GM12878 (cell line): ENCODE measurements around the gene IFIT1. TPM values are rescaled to one million over a fixed set of nuclear protein-coding genes. Genes with fewer than 3 reads are reported as not detected.
A peak's percentile ranks its signal among the peaks of the same experiment; 100 is the strongest.

Experiments
- ATAC-seq: fragments of 200-7000 bp; cut with Tn5 transposase; 3 replicates; pipeline ENCODE4 v1.9.1; 2020; ENCODE audit warnings: mild to moderate bottlenecking, moderate library complexity
- BruUV-seq: library from RNA; stranded (reverse); fragments of 400-500 nt; replicated peaks from 2 replicates; lab custom pipeline; 2021; lab: Mats Ljungman, UMichigan
- CTCF ChIA-PET: fragments of 300-600 bp; sonication (Branson Sonifier 250); formaldehyde crosslinking; extraction: SDS; loops from one replicate; lab custom pipeline; 2021; ENCODE audit warnings: inconsistent platforms; lab: Yijun Ruan, JAX
- POLR2A ChIA-PET: fragments of 350-600 bp; formaldehyde crosslinking; extraction: SDS; loops from one replicate; lab custom pipeline; 2021; ENCODE audit warnings: inconsistent platforms; lab: Charles Lee
- RAD21 ChIA-PET: fragments of 300-600 bp; sonication (Branson Sonifier 250); formaldehyde crosslinking; loops from one replicate; lab custom pipeline; 2023; ENCODE audit warnings: antibody characterized with exemption; ENCODE audit not compliant: unreplicated experiment; lab: Charles Lee
- SMC1A ChIA-PET: fragments of 300-600 bp; sonication (Branson Sonifier 250); formaldehyde crosslinking; loops from one replicate; lab custom pipeline; 2023; ENCODE audit not compliant: unreplicated experiment, uncharacterized antibody; lab: Charles Lee
- DNase-seq: peaks from one replicate; pipeline ENCODE4 v3.0.0-alpha.2; 2011; ENCODE audit warnings: low read depth, low spot score
- FAIRE-seq: peaks from 3 replicates; lab custom pipeline; 2011; peaks lifted over from hg19 to GRCh38; lab: Jason Lieb, UNC
- H2AFZ ChIP-seq: 2 replicates; pipeline ENCODE4 v1.6.0; 2011; ENCODE audit warnings: low read depth, low read length, control low read depth; ENCODE audit not compliant: control insufficient read depth
- H3K27ac ChIP-seq: 2 replicates; pipeline ENCODE4 v1.5.1; 2011; ENCODE audit warnings: control low read depth; ENCODE audit not compliant: control insufficient read depth, insufficient read depth
- H3K27me3 ChIP-seq, 2 experiments: replicated peaks in 1 of 2; 2 replicates each; pipeline versions ENCODE4 v1.6.0 to v1.6.1; 2011; ENCODE audit warnings: low read length in 1 of 2; ENCODE audit not compliant: control insufficient read depth in 2 of 2, insufficient read depth in 2 of 2
- H3K36me3 ChIP-seq, 2 experiments: 2 replicates each; pipeline ENCODE4 v1.5.1; 2011; ENCODE audit warnings: low read length in 1 of 2; ENCODE audit not compliant: control insufficient read depth in 2 of 2, insufficient read depth in 2 of 2
- H3K4me1 ChIP-seq: 2 replicates; pipeline ENCODE4 v1.6.1; 2011; ENCODE audit warnings: mild to moderate bottlenecking, low read length, moderate library complexity, mixed read lengths; ENCODE audit not compliant: control insufficient read depth, insufficient read depth
- H3K4me2 ChIP-seq: 2 replicates; pipeline ENCODE4 v1.6.0; 2011; ENCODE audit warnings: control low read depth; ENCODE audit not compliant: control insufficient read depth, insufficient read depth
- H3K4me3 ChIP-seq: fragments of 200-600 bp; sonication (generic); 2 replicates; pipeline ENCODE4 v1.5.1; 2016
- H3K79me2 ChIP-seq: 2 replicates; pipeline ENCODE4 v1.6.0; 2011; ENCODE audit warnings: low read length; ENCODE audit not compliant: control insufficient read depth, insufficient read depth
- H3K9ac ChIP-seq: 2 replicates; pipeline ENCODE4 v1.8.0; 2011; ENCODE audit warnings: low read length, control low read depth, mixed read lengths; ENCODE audit not compliant: control insufficient read depth, insufficient read depth
- H3K9me3 ChIP-seq: replicated peaks from 3 replicates; pipeline ENCODE4 v1.5.1; 2011; ENCODE audit warnings: mild to moderate bottlenecking, low read length; ENCODE audit not compliant: control insufficient read depth, insufficient read depth
- H4K20me1 ChIP-seq: 2 replicates; pipeline ENCODE4 v1.6.0; 2011; ENCODE audit not compliant: control insufficient read depth, insufficient read depth
- BHLHE40 ChIP-seq, 2 experiments: fragments of 450-650 bp in 1 of 2; IDR thresholded peaks; 2 replicates each; pipeline ENCODE4 v1.6.1; 2011 to 2017; ENCODE audit warnings: low read depth in 2 of 2, borderline replicate concordance in 1 of 2, improper control_type of control experiment in 1 of 2, low read length in 1 of 2, mild to moderate bottlenecking in 1 of 2
- CREB1 ChIP-seq: IDR thresholded peaks from 2 replicates; pipeline ENCODE4 v1.6.1; 2012; ENCODE audit warnings: low read depth, mild to moderate bottlenecking, inconsistent platforms
- CREM ChIP-seq: IDR thresholded peaks from 2 replicates; pipeline ENCODE4 v1.6.1; 2014; ENCODE audit warnings: antibody characterized with exemption, low read depth
- EGR1 ChIP-seq, 2 experiments: IDR thresholded peaks; 1 replicate in 1 of 2; 2 replicates in 1 of 2; pipeline ENCODE4 v1.6.1; 2011 to 2012; ENCODE audit warnings: low read depth in 2 of 2, low read length in 2 of 2, borderline replicate concordance in 1 of 2, mild to moderate bottlenecking in 1 of 2, moderate library complexity in 1 of 2
- ESRRA ChIP-seq: IDR thresholded peaks from 2 replicates; pipeline ENCODE4 v1.6.1; 2012; ENCODE audit warnings: mild to moderate bottlenecking, low read length, improper control_type of control experiment
- JUNB ChIP-seq: IDR thresholded peaks from 2 replicates; pipeline ENCODE4 v1.6.1; 2016; ENCODE audit warnings: antibody characterized with exemption, mild to moderate bottlenecking
- KAT2A ChIP-seq: conservative IDR thresholded peaks from 2 replicates; pipeline ENCODE4 v1.6.1; 2011; ENCODE audit warnings: low read depth, low read length; ENCODE audit not compliant: control insufficient read depth
- MTA3 ChIP-seq: IDR thresholded peaks from 2 replicates; pipeline ENCODE4 v1.6.1; 2012; ENCODE audit warnings: low read length, inconsistent platforms, borderline replicate concordance
- SIN3A ChIP-seq: IDR thresholded peaks from 2 replicates; pipeline ENCODE4 v1.6.1; 2012; ENCODE audit warnings: low read depth, low read length, improper control_type of control experiment
- TCF7 ChIP-seq: IDR thresholded peaks from 2 replicates; pipeline ENCODE4 v1.6.1; 2014; ENCODE audit warnings: antibody characterized with exemption, borderline replicate concordance
- WGBS: methylation state at CpG from one replicate; pipeline ENCODE4 v1.1.6; 2016; ENCODE audit warnings: low lambda C conversion rate; ENCODE audit not compliant: insufficient replicate concordance, insufficient coverage; ENCODE audit errors: missing lambda C conversion rate; 5-methylcytosine and 5-hydroxymethylcytosine counted together
- in situ Hi-C: fragments of 300-500 bp; cut with MboI; formaldehyde crosslinking; loops from 9 replicates; pipeline ENCODE4 v1.14.3; 2018; ENCODE audit warnings: mixed read lengths
- intact Hi-C: fragments of 100-400 bp; cut with micrococcal nuclease; formaldehyde crosslinking; loops from one replicate; pipeline ENCODE4 v1.14.2; 2022; ENCODE audit not compliant: unreplicated experiment
- polyA plus RNA-seq, 11 experiments: library from polyadenylated mRNA; depleted of rRNA in 4 of 11; unstranded in 6 of 11; stranded (reverse) in 5 of 11; fragments of >200 nt; fragmentation: Nextera tagmentation in 4 of 11; fragmentation: Illumina TruSeq in 1 of 11; extraction: Ambion mirVana in 4 of 11; extraction: Trizol in 1 of 11; gene quantifications; 1 replicate in 1 of 11; 2 replicates in 10 of 11; pipeline versions ENCODE4 v1.2.1 to v1.2.3, GENCODE V29; 2011 to 2016; ENCODE audit warnings: inconsistent platforms in 2 of 11, missing spikeins in 2 of 11, low read depth in 1 of 11
- total RNA-seq, 4 experiments: library from RNA; depleted of rRNA in 3 of 4; stranded (reverse); fragments of >200 nt in 3 of 4; fragmentation: Illumina TruSeq in 1 of 4; extraction: Trizol in 1 of 4; gene quantifications; 2 replicates each; pipeline versions ENCODE4 v1.2.1 to v1.2.3, GENCODE V29; 2013 to 2021
- TF ChIP-seq, protein P1 (sequence below), 3 experiments: IDR thresholded peaks in 2 of 3; conservative IDR thresholded peaks in 1 of 3; 2 replicates each; pipeline ENCODE4 v1.5.1; 2011; ENCODE audit warnings: low read depth in 3 of 3, low read length in 3 of 3, mild to moderate bottlenecking in 3 of 3, control low read depth in 2 of 3, moderate library complexity in 2 of 3, inconsistent platforms in 1 of 3, mixed read lengths in 1 of 3; ENCODE audit not compliant: control insufficient read depth in 2 of 3, insufficient read depth in 1 of 3; ENCODE audit errors: extremely low read depth in 1 of 3
- TF ChIP-seq, protein P2 (sequence below): fragments of 450-650 bp; IDR thresholded peaks from 2 replicates; pipeline ENCODE4 v1.6.1; 2016; ENCODE audit warnings: mild to moderate bottlenecking, moderate library complexity, borderline replicate concordance

The IFIT1 gene
- total and polyA plus RNA-seq, 10 of the 15 experiments (the other 5 are each of a cell fraction or from before 2014, with no cell fraction given), result 13.9 to 37.2 (median 22.3) TPM

DNA sequence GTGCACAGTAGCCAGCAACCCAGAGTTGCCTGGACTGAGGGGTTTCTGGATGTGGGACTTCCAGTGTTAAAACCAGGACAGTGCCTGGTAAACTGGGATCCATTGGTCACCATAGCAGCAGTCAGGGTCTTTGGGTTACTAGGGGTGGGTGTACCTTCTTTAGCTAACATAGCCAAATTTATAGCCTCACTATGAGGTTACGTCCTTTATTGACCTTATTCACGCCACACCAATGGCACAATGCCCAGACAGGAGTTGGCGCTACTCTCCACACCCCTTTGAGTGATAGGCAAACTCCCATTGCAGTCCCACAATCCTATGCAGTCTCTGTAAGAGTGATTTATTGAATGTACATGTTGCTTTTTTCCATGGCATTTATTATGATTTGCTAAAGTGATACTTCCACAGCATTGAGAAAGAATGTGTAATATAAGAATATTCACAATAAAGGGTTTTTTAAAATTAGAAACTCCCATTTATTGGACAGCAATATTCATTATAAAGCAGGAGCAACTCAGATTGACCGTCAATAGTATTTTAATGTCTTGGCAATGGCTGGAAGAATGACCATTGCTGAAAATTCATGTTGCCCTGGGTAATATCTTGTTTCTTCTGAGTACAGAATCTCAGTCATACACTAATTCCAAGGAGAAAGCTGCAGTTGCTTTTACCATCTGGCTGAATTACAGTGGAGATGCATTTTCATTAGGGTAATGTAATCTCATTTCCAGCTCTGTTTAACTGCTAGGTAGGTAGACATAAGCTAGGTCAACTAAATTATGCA is 48.0 kb downstream of the IFIT1 start (continued):
- TF ChIP-seq CREM, result no peak
- no peak for TF ChIP-seq BHLHE40 (IDR thresholded peaks at IDR 0.05; ENCODE audit: borderline replicate concordance in 1 of 2, low read depth in 2 of 2, low read length in 1 of 2)
- TF ChIP-seq, protein P1, sequence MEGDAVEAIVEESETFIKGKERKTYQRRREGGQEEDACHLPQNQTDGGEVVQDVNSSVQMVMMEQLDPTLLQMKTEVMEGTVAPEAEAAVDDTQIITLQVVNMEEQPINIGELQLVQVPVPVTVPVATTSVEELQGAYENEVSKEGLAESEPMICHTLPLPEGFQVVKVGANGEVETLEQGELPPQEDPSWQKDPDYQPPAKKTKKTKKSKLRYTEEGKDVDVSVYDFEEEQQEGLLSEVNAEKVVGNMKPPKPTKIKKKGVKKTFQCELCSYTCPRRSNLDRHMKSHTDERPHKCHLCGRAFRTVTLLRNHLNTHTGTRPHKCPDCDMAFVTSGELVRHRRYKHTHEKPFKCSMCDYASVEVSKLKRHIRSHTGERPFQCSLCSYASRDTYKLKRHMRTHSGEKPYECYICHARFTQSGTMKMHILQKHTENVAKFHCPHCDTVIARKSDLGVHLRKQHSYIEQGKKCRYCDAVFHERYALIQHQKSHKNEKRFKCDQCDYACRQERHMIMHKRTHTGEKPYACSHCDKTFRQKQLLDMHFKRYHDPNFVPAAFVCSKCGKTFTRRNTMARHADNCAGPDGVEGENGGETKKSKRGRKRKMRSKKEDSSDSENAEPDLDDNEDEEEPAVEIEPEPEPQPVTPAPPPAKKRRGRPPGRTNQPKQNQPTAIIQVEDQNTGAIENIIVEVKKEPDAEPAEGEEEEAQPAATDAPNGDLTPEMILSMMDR (IDR thresholded peaks at IDR 0.05 in 2 of 3, conservative IDR thresholded peaks at IDR 0.05 in 1 of 3; ENCODE audit: control insufficient read depth in 2 of 3, extremely low read depth in 1 of 3, insufficient read depth in 1 of 3, low read depth in 3 of 3, low read length in 3 of 3), result no peak
- TF ChIP-seq TCF7, result no peak

DNA sequence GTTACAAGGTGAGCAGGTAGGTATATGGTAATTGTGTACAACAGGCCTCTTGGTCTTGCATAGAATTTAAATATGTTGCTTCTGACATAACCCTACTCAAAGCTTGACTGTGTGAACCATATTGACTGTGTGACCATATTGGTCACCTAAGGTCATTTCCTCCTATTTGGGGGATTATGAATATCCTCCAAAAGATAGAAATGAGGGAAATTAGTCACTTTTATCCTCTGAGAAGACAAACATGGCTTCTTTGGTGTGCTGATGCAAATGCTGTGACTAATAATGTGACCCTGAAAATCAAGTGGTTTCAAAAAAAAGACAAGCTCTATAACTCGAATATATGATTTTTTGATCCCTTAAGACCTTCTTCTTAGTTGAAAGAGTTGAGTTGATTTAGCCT is 49.9 kb downstream of the IFIT1 start:
- ChIA-PET RAD21 (no interaction called here), SMC1A (interaction anchor here (0.8 kb wide), 1 partner anchor 28 kb away, joined by 3 read pairs; the partner anchor contains the start of gene IFIT5), CTCF (no interaction called here), POLR2A (no interaction called here)
- H3K9me3 ChIP-seq, result no peaks in the 10 kb centered on the region
- H4K20me1 ChIP-seq, result no peaks in the 10 kb centered on the region
- no peaks in the 10 kb centered on the region for H3K36me3 ChIP-seq
- 0% methylated on average over 1 of the region's 1 CpG for WGBS
- H3K79me2 ChIP-seq, result no peaks in the 10 kb centered on the region
- no peak for DNase-seq
- BruUV-seq, result no TSS peak
- H3K27me3 ChIP-seq, result 0 out of 4 replicates have a peak, but pooled peaks cover 0 to 3% of the 10 kb centered on the region in 2 experiments
- H3K27ac ChIP-seq, result no peak overlapping the region
- no peak overlapping the region for H3K4me3 ChIP-seq
- H3K9ac ChIP-seq, result no peak overlapping the region
- no peak for ATAC-seq
- intact Hi-C loops, result no loop called here
- H3K4me2 ChIP-seq, result no peak overlapping the region
- TF ChIP-seq CREB1 (no peak), JUNB (0 out of 2 replicates have a peak, but pooled peaks have one; percentile 13), ESRRA (no peak), MTA3 (no peak), KAT2A (no peak), SIN3A (no peak), EGR1 (IDR thresholded peaks at IDR 0.05; ENCODE audit: borderline replicate concordance in 1 of 2, low read depth in 2 of 2, low read length in 2 of 2) (no peak)
- TF ChIP-seq, protein P2, sequence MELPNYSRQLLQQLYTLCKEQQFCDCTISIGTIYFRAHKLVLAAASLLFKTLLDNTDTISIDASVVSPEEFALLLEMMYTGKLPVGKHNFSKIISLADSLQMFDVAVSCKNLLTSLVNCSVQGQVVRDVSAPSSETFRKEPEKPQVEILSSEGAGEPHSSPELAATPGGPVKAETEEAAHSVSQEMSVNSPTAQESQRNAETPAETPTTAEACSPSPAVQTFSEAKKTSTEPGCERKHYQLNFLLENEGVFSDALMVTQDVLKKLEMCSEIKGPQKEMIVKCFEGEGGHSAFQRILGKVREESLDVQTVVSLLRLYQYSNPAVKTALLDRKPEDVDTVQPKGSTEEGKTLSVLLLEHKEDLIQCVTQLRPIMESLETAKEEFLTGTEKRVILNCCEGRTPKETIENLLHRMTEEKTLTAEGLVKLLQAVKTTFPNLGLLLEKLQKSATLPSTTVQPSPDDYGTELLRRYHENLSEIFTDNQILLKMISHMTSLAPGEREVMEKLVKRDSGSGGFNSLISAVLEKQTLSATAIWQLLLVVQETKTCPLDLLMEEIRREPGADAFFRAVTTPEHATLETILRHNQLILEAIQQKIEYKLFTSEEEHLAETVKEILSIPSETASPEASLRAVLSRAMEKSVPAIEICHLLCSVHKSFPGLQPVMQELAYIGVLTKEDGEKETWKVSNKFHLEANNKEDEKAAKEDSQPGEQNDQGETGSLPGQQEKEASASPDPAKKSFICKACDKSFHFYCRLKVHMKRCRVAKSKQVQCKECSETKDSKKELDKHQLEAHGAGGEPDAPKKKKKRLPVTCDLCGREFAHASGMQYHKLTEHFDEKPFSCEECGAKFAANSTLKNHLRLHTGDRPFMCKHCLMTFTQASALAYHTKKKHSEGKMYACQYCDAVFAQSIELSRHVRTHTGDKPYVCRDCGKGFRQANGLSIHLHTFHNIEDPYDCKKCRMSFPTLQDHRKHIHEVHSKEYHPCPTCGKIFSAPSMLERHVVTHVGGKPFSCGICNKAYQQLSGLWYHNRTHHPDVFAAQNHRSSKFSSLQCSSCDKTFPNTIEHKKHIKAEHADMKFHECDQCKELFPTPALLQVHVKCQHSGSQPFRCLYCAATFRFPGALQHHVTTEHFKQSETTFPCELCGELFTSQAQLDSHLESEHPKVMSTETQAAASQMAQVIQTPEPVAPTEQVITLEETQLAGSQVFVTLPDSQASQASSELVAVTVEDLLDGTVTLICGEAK, result no peak
- no peaks in the 10 kb centered on the region for H3K4me1 ChIP-seq
- H2AFZ ChIP-seq, result no peak overlapping the region
- in situ Hi-C loops, result no loop called here
- FAIRE-seq, result no peak
